SJSA1 (cell line): Measurements from ENCODE around the gene UPF3A. TPM values are rescaled to one million over a fixed set of nuclear protein-coding genes. Genes with fewer than 3 reads are reported as not detected.
"Not testable (repeated sequence)": the region's sequence is repeated elsewhere in the genome, so short reads cannot be mapped to it uniquely, and the experiment has no call there.

Experiments
- DNase-seq, 2 experiments: peaks; one replicate each; pipeline ENCODE4 v3.0.0-alpha.2; 2015 to 2020; ENCODE audit warnings: low spot score in 2 of 2, low read depth in 1 of 2
- H3K27ac ChIP-seq: fragments of 250-450 bp; sonication (Bioruptor Pico); 2 replicates; pipeline ENCODE4 v1.5.1; 2020; ENCODE audit warnings: mild to moderate bottlenecking, moderate library complexity
- H3K27me3 ChIP-seq: fragments of 250-450 bp; sonication (Bioruptor Pico); replicated peaks from 2 replicates; pipeline ENCODE4 v1.5.1; 2020; ENCODE audit warnings: mild to moderate bottlenecking, moderate library complexity
- H3K36me3 ChIP-seq: fragments of 250-450 bp; sonication (Bioruptor Pico); 2 replicates; pipeline ENCODE4 v1.5.1; 2020; ENCODE audit warnings: mild to moderate bottlenecking
- H3K4me1 ChIP-seq: fragments of 250-450 bp; sonication (Bioruptor Pico); replicated peaks from 2 replicates; pipeline ENCODE4 v1.6.1; 2021; ENCODE audit warnings: mild to moderate bottlenecking
- H3K4me3 ChIP-seq: fragments of 250-450 bp; sonication (Bioruptor Pico); 2 replicates; pipeline ENCODE4 v1.5.1; 2020; ENCODE audit warnings: mild to moderate bottlenecking
- H3K9me3 ChIP-seq: fragments of 250-450 bp; sonication (Bioruptor Pico); replicated peaks from 2 replicates; pipeline ENCODE4 v1.5.1; 2020; ENCODE audit warnings: mild to moderate bottlenecking
- total RNA-seq: library from RNA; depleted of rRNA; stranded (reverse); fragments of >200 nt; shearing (Covaris generic); gene quantifications from 2 replicates; pipeline ENCODE4 v1.2.3, GENCODE V29; 2014; rRNA removed

The UPF3A gene
- total RNA-seq, 1 experiment from 2014 or later, result 35.2 TPM

DNA sequence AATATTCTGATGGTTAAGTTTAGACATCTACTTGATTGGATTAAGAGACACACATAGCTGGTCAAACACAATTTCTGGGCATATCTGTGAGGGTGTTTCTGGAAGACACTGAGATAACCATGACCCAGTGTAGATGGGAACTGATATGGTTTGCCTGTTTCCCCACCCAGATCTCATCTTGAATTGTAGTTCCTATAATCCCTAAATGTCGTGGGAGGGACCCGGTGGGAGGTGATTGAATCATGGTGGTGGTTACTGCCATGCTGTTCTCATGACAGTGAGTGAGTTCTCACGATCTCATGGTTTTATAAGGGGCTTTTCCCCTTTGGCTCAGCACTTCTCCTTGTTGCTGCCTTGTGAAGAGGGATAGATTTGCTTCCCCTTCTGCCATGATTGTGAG lies 65.9 kb downstream of the UPF3A start:
- not testable (repeated sequence) for H3K4me1 ChIP-seq, H3K9me3 ChIP-seq

DNA sequence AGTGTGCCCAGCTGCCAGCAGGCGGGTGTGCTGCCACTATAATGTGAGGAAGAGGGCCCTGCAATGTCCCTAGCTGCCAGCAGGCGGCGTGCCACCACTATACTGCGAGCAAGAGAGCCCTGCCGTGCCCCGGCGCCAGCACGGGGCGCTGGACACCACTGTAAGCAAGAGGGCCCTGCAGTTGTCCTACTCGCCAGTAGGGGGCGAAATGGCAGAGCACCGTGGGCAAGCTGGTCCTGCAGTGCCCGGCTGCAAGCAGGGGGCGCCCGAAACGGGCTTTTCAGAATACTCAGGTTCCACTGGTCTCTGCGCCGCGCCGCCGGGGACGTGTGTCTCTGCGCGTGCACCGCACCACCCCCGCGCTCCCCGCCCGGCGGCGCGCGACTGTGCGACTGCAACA lies 71.4 kb downstream of the UPF3A start:
- not testable (repeated sequence) for H3K9me3 ChIP-seq, H3K27ac ChIP-seq, H3K4me3 ChIP-seq, H3K4me1 ChIP-seq, H3K27me3 ChIP-seq, H3K36me3 ChIP-seq
- DNase-seq, result peak in 1 of 2 experiments; percentile 52

More for the DNA sequence above, 65.9 kb downstream of the UPF3A start:
- not testable (repeated sequence) for H3K27me3 ChIP-seq, H3K36me3 ChIP-seq, H3K27ac ChIP-seq, DNase-seq, H3K4me3 ChIP-seq

DNA sequence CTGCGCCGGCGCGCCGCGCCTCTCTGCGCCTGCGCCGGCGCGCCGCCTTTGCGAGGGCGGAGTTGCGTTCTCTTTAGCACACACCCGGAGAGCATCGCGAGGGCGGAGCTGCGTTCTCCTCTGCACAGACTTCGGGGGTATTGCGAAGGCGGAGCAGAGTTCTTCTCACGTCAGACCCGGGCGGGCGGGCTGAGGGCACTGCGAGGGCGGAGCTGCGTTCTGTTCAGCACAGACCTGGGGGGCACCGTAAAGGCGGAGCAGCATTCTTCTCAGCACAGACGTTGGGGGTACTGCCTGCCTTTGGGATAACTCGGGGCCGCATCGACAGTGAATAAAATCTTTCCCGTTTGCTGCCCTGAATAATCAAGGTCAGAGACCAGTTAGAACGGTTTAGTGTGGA lies 72.0 kb downstream of the UPF3A start:
- H3K9me3 ChIP-seq, H3K4me3 ChIP-seq, H3K27me3 ChIP-seq, H3K4me1 ChIP-seq, H3K36me3 ChIP-seq, DNase-seq, H3K27ac ChIP-seq: not testable (repeated sequence)

Other genes with a start within 250 kb of the UPF3A start
- gene RASA3, start 149.0 kb upstream of the UPF3A start, total RNA-seq, result 17.2 and 19.8 TPM in 2 replicates
- gene CFAP97D2, start 102.3 kb upstream of the UPF3A start, total RNA-seq, result 0.08 TPM in 1 of 2 replicates, not detected in the other
- 16.5 and 27.2 TPM in 2 replicates for gene CDC16, start 46.7 kb upstream of the UPF3A start, total RNA-seq
- gene CHAMP1, start 32.9 kb downstream of the UPF3A start, total RNA-seq, result 2.4 and 9.7 TPM in 2 replicates